ENCODE measurements around the gene LRRC18.

The LRRC18 gene

DNA sequence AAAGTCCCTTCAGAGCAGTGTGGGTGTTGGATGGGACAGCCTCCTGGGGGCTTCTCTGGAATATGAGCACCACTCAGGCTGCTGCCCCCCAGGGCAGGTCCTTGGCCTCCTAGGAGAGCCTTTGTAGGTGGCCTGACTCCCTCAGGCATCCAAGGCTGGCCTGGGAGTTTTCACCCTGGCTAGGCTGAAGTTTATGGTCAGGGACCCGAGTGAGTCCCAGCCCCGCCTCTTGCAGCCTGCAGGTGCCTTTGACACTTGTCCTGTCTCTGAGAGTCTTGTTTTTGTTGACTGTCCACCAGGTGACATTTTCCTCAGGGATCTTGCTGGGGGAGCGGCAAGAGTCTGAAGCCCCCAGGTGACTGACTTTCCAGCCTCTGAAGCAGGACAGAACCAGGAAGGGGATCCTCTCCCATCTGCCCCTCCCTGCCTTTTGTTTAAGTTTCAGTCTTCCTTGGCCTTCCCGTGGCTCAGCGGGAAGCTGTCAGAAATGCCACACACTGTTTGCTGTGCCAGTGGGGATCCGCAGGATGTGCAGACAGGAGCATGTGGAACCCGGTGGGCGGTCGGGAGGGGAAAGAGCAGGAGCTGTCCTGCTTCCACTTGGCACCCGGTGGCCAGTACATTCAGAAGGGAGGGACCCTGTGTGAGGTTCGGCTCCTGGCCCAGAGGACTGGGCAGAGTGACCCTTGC is 59.5 kb downstream of the LRRC18 start:
- DNase-seq (ENCODE audit: low read depth), result no peak

- DNase-seq (ENCODE audit: low read depth), result no peak
These were observed 60.2 kb downstream of the LRRC18 start for GRCh38 chr10:48879451-48879850.

GRCh38 chr10:48878091-48878490 is 61.5 kb downstream of the LRRC18 start:
- no peak for DNase-seq (ENCODE audit: low read depth)

DNA sequence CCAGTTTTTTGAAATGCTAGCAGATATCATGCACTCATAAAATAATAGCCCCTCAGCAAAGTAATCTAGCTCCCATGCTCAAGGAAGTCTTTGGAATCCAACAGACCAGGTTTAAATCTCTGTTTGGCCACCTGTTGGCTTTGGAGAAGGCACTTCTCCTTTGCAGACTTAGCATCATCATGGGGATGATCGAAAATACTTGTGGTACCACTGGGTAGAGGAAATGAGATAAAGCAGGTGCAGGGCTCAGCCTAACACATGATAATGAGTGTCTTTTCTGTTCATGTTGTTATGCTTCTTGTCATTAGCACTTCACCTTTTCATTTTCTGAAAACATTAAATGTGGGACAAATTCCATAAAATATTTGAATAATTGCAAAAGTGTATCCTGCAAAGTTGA is 67.4 kb downstream of the LRRC18 start:
- no peak for DNase-seq (ENCODE audit: low read depth)

Data from activated T-helper 1 cell treated with Interleukin-2 at 50 U/mL for 16 hours (primary cell).